Neural progenitor cell (in vitro differentiated cells): Measurements from ENCODE around the gene GALNTL6. TPM values are rescaled to one million over a fixed set of nuclear protein-coding genes. Genes with fewer than 3 reads are reported as not detected.

Experiments
- DNase-seq: peaks from one replicate; pipeline ENCODE4 v3.0.0-alpha.2; 2016; ENCODE audit warnings: low spot score
- H2AFZ ChIP-seq: fragments of 200-600 bp; sonication (generic); replicated peaks from 2 replicates; pipeline ENCODE4 v1.6.1; 2016; ENCODE audit warnings: antibody characterized with exemption
- H3F3A ChIP-seq: fragments of 200-600 bp; sonication (generic); 2 replicates; pipeline ENCODE4 v1.6.1; 2016; ENCODE audit warnings: antibody characterized with exemption, low read depth
- H3K27ac ChIP-seq: fragments of 200-600 bp; sonication (generic); 2 replicates; pipeline ENCODE4 v1.5.1; 2016; ENCODE audit warnings: mild to moderate bottlenecking
- H3K27me3 ChIP-seq: fragments of 200-600 bp; sonication (generic); 2 replicates; pipeline ENCODE4 v1.6.1; 2016; ENCODE audit warnings: mild to moderate bottlenecking, moderate library complexity
- H3K36me3 ChIP-seq: fragments of 200-600 bp; sonication (generic); 2 replicates; pipeline ENCODE4 v1.5.1; 2016
- H3K4me1 ChIP-seq: fragments of 200-600 bp; sonication (generic); 2 replicates; pipeline ENCODE4 v1.6.1; 2016; ENCODE audit warnings: mixed run types
- H3K4me2 ChIP-seq: fragments of 200-600 bp; sonication (generic); 2 replicates; pipeline ENCODE4 v1.6.1; 2016
- H3K4me3 ChIP-seq: fragments of 200-600 bp; sonication (generic); 2 replicates; pipeline ENCODE4 v1.5.1; 2016
- H3K79me2 ChIP-seq: fragments of 200-600 bp; sonication (generic); 2 replicates; pipeline ENCODE4 v1.6.1; 2016; ENCODE audit warnings: low read depth
- H3K9ac ChIP-seq: fragments of 200-600 bp; sonication (generic); 2 replicates; pipeline ENCODE4 v1.6.1; 2016
- H3K9me3 ChIP-seq: fragments of 200-600 bp; sonication (generic); 2 replicates; pipeline ENCODE4 v1.5.1; 2016; ENCODE audit warnings: low read depth
- H4K20me1 ChIP-seq: fragments of 200-600 bp; sonication (generic); 2 replicates; pipeline ENCODE4 v1.6.1; 2016; ENCODE audit warnings: low read depth
- H3K27ac Mint-ChIP-seq: 3 replicates; pipeline ENCODE4 v1.8.0; 2021; ENCODE audit warnings: mixed read lengths
- H3K27me3 Mint-ChIP-seq: 2 replicates; pipeline ENCODE4 v1.8.0; 2022; ENCODE audit warnings: low read depth, mild to moderate bottlenecking, inconsistent platforms, moderate library complexity, mixed read lengths; ENCODE audit not compliant: insufficient read depth
- H3K36me3 Mint-ChIP-seq: 3 replicates; pipeline ENCODE4 v1.8.0; 2021; ENCODE audit warnings: mixed read lengths
- H3K4me1 Mint-ChIP-seq: 3 replicates; pipeline ENCODE4 v1.8.0; 2021; ENCODE audit warnings: mixed read lengths
- H3K4me3 Mint-ChIP-seq: 3 replicates; pipeline ENCODE4 v1.8.0; 2021; ENCODE audit warnings: mild to moderate bottlenecking, moderate library complexity, mixed read lengths
- H3K9me3 Mint-ChIP-seq: 3 replicates; pipeline ENCODE4 v1.8.0; 2020; ENCODE audit warnings: mixed read lengths
- CTCF ChIP-seq: fragments of 200-600 bp; sonication (generic); IDR thresholded peaks from 2 replicates; pipeline ENCODE4 v1.5.1; 2017; ENCODE audit warnings: antibody characterized with exemption, mild to moderate bottlenecking
- EZH2 ChIP-seq: fragments of 200-600 bp; sonication (generic); IDR thresholded peaks from 2 replicates; pipeline ENCODE4 v1.6.1; 2017; ENCODE audit warnings: antibody characterized with exemption, mild to moderate bottlenecking, moderate library complexity
- EZH2phosphoT487 ChIP-seq: fragments of 200-600 bp; sonication (generic); IDR thresholded peaks from 2 replicates; pipeline ENCODE4 v1.6.1; 2017; ENCODE audit warnings: antibody characterized with exemption
- total RNA-seq: library from RNA; depleted of rRNA; stranded (reverse); fragments of >200 nt; gene quantifications from 2 replicates; pipeline ENCODE4 v1.2.3, GENCODE V29; 2015; ENCODE audit warnings: low replicate concordance

Gene GALNTL6
- total RNA-seq, 1 donor from 2014 or later = 0.15 TPM

- Histone ChIP-seq H3K4me3 (no peak overlapping the region), H3K9me3 (no peaks in the 10 kb centered on the region), H3K4me2 (no peak overlapping the region), H3K9ac (no peak overlapping the region), H4K20me1 (no peaks in the 10 kb centered on the region), H3K27me3 (no peaks in the 10 kb centered on the region), H3K36me3 (no peaks in the 10 kb centered on the region), H3F3A (no peaks in the 10 kb centered on the region), H3K27ac (no peak overlapping the region), H3K79me2 (no peaks in the 10 kb centered on the region), H3K4me1 (no peaks in the 10 kb centered on the region), H2AFZ (peak overlapping the region; percentile 3)
- TF ChIP-seq CTCF (no peak), EZH2phosphoT487 (no peak), EZH2 (no peak)
- H3K36me3 Mint-ChIP-seq = no peaks in the 10 kb centered on the region
- H3K4me1 Mint-ChIP-seq = peaks cover 2% of the 10 kb centered on the region
- peaks cover 3% of the 10 kb centered on the region for H3K27me3 Mint-ChIP-seq
- no peak for DNase-seq
- no peak overlapping the region for H3K4me3 Mint-ChIP-seq
- H3K27ac Mint-ChIP-seq = no peak overlapping the region
- H3K9me3 Mint-ChIP-seq = no peaks in the 10 kb centered on the region
These were observed 847.0 kb downstream of the GALNTL6 start for GRCh38 chr4:172660251-172660650.

GRCh38 chr4:172662113-172662512 lies 848.9 kb downstream of the GALNTL6 start:
- Mint-ChIP-seq H3K4me1 (peaks cover 7% of the 10 kb centered on the region), H3K9me3 (no peaks in the 10 kb centered on the region), H3K4me3 (no peak overlapping the region), H3K27me3 (peaks cover 3% of the 10 kb centered on the region), H3K36me3 (no peaks in the 10 kb centered on the region), H3K27ac (no peak overlapping the region)
- no peak overlapping the region for H2AFZ ChIP-seq
- no peak overlapping the region for H3K27ac ChIP-seq
- no peaks in the 10 kb centered on the region for H3K4me1 ChIP-seq
- DNase-seq = no peak
- no peak overlapping the region for H3K4me2 ChIP-seq
- H3K27me3 ChIP-seq = no peaks in the 10 kb centered on the region
- H3F3A ChIP-seq = no peaks in the 10 kb centered on the region
- H3K4me3 ChIP-seq = no peak overlapping the region
- no peaks in the 10 kb centered on the region for H3K79me2 ChIP-seq
- no peaks in the 10 kb centered on the region for H3K9me3 ChIP-seq
- H3K9ac ChIP-seq = no peak overlapping the region
- no peaks in the 10 kb centered on the region for H3K36me3 ChIP-seq
- no peak for TF ChIP-seq EZH2phosphoT487
- TF ChIP-seq EZH2 = no peak
- no peak for TF ChIP-seq CTCF
- H4K20me1 ChIP-seq = no peaks in the 10 kb centered on the region

GRCh38 chr4:172666711-172667368 lies 853.6 kb downstream of the GALNTL6 start:
- H3K79me2 ChIP-seq = no peaks in the 10 kb centered on the region
- H3K36me3 Mint-ChIP-seq = no peaks in the 10 kb centered on the region
- DNase-seq = peak; percentile 52
- H3K27me3 Mint-ChIP-seq = no peaks in the 10 kb centered on the region
- H3K4me2 ChIP-seq = no peak overlapping the region
- no peaks in the 10 kb centered on the region for H3K27me3 ChIP-seq
- no peaks in the 10 kb centered on the region for H3K36me3 ChIP-seq
- H3F3A ChIP-seq = no peaks in the 10 kb centered on the region
- no peak overlapping the region for H3K4me3 ChIP-seq
- H3K4me1 Mint-ChIP-seq = peaks cover 16% of the 10 kb centered on the region
- peaks cover 3% of the 10 kb centered on the region for H3K9me3 Mint-ChIP-seq
- H3K9me3 ChIP-seq = no peaks in the 10 kb centered on the region
- no peaks in the 10 kb centered on the region for H3K4me1 ChIP-seq
- no peak overlapping the region for H3K9ac ChIP-seq
- no peak overlapping the region for H3K27ac ChIP-seq
- peak overlapping the region; percentile 51 for H2AFZ ChIP-seq
- TF ChIP-seq CTCF (peak; percentile 50), EZH2 (no peak)
- H3K4me3 Mint-ChIP-seq = no peak overlapping the region
- H3K27ac Mint-ChIP-seq = no peak overlapping the region
- H4K20me1 ChIP-seq = no peaks in the 10 kb centered on the region
